ENCODE results near the gene TUBGCP3. TPM values are rescaled to one million over a fixed set of nuclear protein-coding genes. Genes with fewer than 3 reads are reported as not detected.

Gene TUBGCP3
- total RNA-seq, 1 experiment from 2014 or later = 49.9 TPM

DNA sequence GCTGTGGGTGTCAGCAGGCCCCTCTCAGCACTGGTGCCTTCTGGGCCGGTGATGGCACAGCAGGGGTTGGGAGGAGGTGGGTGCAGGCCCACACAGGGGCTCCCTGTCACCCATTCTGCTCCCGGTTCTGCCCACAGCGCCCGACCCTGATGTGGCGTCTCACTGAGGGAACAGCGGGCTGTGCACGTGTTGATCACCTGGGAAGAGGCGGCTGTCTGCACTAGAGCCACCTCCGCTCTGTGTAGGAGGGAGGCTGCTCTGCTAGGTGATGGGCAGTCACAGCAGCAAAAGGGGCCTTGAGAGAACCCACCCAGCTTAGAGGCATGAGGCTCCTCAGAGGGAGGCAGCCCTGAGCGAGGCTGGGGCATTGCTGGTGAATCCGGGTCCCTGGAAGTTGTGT lies 39.2 kb upstream of the TUBGCP3 start:
- DNase-seq = no peak
- no peaks in the 10 kb centered on the region for H4K20me1 ChIP-seq (ENCODE audit: insufficient read depth, low read depth, low read length)
- H3K9me3 ChIP-seq (ENCODE audit: low read length) = no peaks in the 10 kb centered on the region
- H3K4me3 ChIP-seq (ENCODE audit: low read length) = no peak overlapping the region
- no peak overlapping the region for H3K27ac ChIP-seq (ENCODE audit: low read length)
- no peaks in the 10 kb centered on the region for H3K9me2 ChIP-seq (replicated peaks; ENCODE audit: insufficient read depth, low read length)
- H3K9ac ChIP-seq (ENCODE audit: low read length) = no peak overlapping the region
- no peaks in the 10 kb centered on the region for H3K79me2 ChIP-seq (ENCODE audit: low read length)
- H3K4me1 ChIP-seq (ENCODE audit: low read length) = no peaks in the 10 kb centered on the region
- no peaks in the 10 kb centered on the region for H3K36me3 ChIP-seq (ENCODE audit: insufficient read depth, low read length)
- no peaks in the 10 kb centered on the region for H3K27me3 ChIP-seq (ENCODE audit: low read length)
- H3K4me2 ChIP-seq (ENCODE audit: low read depth, low read length, poor library complexity, severe bottlenecking) = no peak overlapping the region
- H2AFZ ChIP-seq (ENCODE audit: low read length) = no peak overlapping the region

DNA sequence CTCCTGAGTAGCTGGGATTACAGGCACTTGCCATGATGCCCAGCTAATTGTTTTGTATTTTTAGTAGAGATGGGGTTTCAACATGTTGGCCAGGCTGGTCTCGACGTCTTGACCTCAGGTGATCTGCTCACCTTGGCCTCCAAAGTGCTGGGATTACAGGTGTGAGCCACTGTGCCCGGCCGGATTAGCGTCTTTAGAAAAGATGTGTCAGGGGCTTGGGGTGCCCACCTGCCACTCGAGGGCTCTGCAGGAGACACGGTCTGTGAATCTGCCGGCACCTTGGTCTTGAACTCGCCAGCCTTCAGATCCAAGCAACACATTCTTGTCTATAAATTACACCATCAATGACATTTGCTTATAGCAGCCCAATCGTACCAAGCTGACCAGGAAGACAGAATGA lies 38.8 kb upstream of the TUBGCP3 start:
- Histone ChIP-seq H3K9ac (ENCODE audit: low read length) (no peak overlapping the region), H2AFZ (ENCODE audit: low read length) (no peak overlapping the region), H3K36me3 (ENCODE audit: insufficient read depth, low read length) (no peaks in the 10 kb centered on the region), H3K4me3 (ENCODE audit: low read length) (no peak overlapping the region), H3K27ac (ENCODE audit: low read length) (no peak overlapping the region), H3K4me1 (ENCODE audit: low read length) (no peaks in the 10 kb centered on the region), H3K4me2 (ENCODE audit: low read depth, low read length, poor library complexity, severe bottlenecking) (no peak overlapping the region), H3K9me3 (ENCODE audit: low read length) (no peaks in the 10 kb centered on the region), H4K20me1 (ENCODE audit: insufficient read depth, low read depth, low read length) (no peaks in the 10 kb centered on the region), H3K9me2 (replicated peaks; ENCODE audit: insufficient read depth, low read length) (no peaks in the 10 kb centered on the region), H3K79me2 (ENCODE audit: low read length) (no peaks in the 10 kb centered on the region), H3K27me3 (ENCODE audit: low read length) (no peaks in the 10 kb centered on the region)
- DNase-seq = no peak

DNA sequence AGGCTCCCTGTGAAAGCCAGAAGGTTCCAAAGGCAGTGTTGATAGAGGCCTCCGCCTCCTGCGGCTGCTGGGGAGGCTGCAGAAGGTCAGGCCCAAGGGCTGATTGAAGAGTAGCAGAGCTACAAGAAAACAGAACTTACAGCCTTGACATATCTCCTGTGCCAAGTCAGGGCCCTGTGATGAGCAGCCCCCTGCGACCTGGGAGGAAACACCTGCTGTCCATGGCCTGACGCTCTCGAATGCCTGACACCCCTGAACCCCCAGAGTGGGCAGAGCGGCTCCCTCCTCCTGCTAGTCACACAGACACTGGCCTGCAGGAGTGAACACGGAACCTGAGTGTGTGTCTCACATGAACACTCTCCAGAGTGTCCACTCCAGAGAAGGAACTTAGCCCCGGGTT lies 38.2 kb upstream of the TUBGCP3 start:
- H3K27me3 ChIP-seq (ENCODE audit: low read length) = no peaks in the 10 kb centered on the region
- no peak overlapping the region for H3K9ac ChIP-seq (ENCODE audit: low read length)
- no peak overlapping the region for H2AFZ ChIP-seq (ENCODE audit: low read length)
- no peaks in the 10 kb centered on the region for H3K9me3 ChIP-seq (ENCODE audit: low read length)
- H3K4me2 ChIP-seq (ENCODE audit: low read depth, low read length, poor library complexity, severe bottlenecking) = no peak overlapping the region
- no peak overlapping the region for H3K4me3 ChIP-seq (ENCODE audit: low read length)
- no peaks in the 10 kb centered on the region for H3K4me1 ChIP-seq (ENCODE audit: low read length)
- no peak for DNase-seq
- no peaks in the 10 kb centered on the region for H3K79me2 ChIP-seq (ENCODE audit: low read length)
- H3K9me2 ChIP-seq (replicated peaks; ENCODE audit: insufficient read depth, low read length) = no peaks in the 10 kb centered on the region
- no peaks in the 10 kb centered on the region for H3K36me3 ChIP-seq (ENCODE audit: insufficient read depth, low read length)
- no peaks in the 10 kb centered on the region for H4K20me1 ChIP-seq (ENCODE audit: insufficient read depth, low read depth, low read length)
- no peak overlapping the region for H3K27ac ChIP-seq (ENCODE audit: low read length)

DNA sequence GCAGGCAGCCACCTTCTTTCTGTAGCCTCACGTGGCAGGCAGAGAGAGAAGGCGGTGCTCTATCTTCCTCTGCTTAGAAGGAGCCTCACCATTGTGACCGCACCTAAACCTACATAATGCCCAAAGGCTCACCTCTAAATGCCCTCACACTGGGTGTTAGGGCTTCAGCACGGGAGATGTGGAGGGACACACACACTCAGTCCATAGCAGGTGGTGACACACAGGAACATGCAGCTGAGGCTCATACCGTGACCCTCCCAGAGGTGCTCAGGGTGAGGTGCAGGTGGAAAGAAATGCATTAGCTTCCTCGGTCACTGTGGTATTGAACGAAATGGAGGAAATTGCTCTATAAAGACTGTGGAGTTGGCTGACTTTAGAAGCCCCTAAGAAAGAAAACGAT lies 37.7 kb upstream of the TUBGCP3 start:
- H3K36me3 ChIP-seq (ENCODE audit: insufficient read depth, low read length) = no peaks in the 10 kb centered on the region
- no peak overlapping the region for H2AFZ ChIP-seq (ENCODE audit: low read length)
- no peaks in the 10 kb centered on the region for H3K9me3 ChIP-seq (ENCODE audit: low read length)
- H3K27me3 ChIP-seq (ENCODE audit: low read length) = no peaks in the 10 kb centered on the region
- no peak overlapping the region for H3K9ac ChIP-seq (ENCODE audit: low read length)
- no peaks in the 10 kb centered on the region for H4K20me1 ChIP-seq (ENCODE audit: insufficient read depth, low read depth, low read length)
- H3K4me1 ChIP-seq (ENCODE audit: low read length) = no peaks in the 10 kb centered on the region
- H3K9me2 ChIP-seq (replicated peaks; ENCODE audit: insufficient read depth, low read length) = no peaks in the 10 kb centered on the region
- H3K4me2 ChIP-seq (ENCODE audit: low read depth, low read length, poor library complexity, severe bottlenecking) = no peak overlapping the region
- H3K27ac ChIP-seq (ENCODE audit: low read length) = no peak overlapping the region
- H3K79me2 ChIP-seq (ENCODE audit: low read length) = no peaks in the 10 kb centered on the region
- no peak overlapping the region for H3K4me3 ChIP-seq (ENCODE audit: low read length)
- no peak for DNase-seq

DNA sequence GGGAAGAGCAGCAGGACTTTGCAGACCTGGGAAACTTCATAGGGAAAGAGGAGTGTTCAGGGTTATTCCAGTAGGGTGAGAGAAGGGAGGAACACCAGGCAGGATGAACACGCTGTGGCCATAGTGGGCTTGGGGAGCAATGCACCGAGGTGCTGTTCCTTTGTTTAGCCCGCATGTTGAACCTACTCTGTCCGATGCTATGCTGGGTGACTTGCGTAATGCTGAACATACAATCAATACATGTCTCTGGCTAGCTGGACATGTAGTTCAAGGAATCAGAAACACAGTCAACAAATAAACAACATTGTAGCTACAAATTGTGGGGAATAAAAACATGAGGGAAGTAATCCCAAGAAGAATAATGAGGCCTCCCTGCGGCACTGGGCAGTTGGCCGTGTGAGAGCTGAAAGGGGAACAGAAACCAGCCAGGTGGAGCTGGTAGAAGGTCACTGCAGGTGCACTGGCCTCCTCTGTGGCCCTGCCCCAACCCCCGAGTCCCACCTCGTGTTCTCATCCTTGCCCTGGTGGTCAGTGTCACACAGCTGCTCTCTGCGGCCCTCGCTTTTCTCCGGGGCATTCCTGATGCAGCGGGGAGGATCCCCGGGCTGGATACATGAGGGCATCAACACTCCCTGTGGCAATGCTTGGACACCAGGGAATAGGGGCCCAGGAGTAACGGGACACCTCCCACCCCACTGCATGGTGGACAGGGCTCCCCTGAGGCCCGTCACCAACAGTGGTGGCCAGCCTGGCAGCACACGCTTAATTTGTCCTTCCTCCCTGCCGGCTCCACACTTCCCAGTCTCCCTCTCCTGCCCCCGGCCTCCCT lies 36.9 kb upstream of the TUBGCP3 start:
- no peak overlapping the region for H3K4me3 ChIP-seq (ENCODE audit: low read length)
- H2AFZ ChIP-seq (ENCODE audit: low read length) = no peak overlapping the region
- H3K36me3 ChIP-seq (ENCODE audit: insufficient read depth, low read length) = no peaks in the 10 kb centered on the region
- no peak overlapping the region for H3K27ac ChIP-seq (ENCODE audit: low read length)
- no peak for DNase-seq
- no peaks in the 10 kb centered on the region for H3K9me3 ChIP-seq (ENCODE audit: low read length)
- H3K9me2 ChIP-seq (replicated peaks; ENCODE audit: insufficient read depth, low read length) = no peaks in the 10 kb centered on the region
- no peaks in the 10 kb centered on the region for H3K4me1 ChIP-seq (ENCODE audit: low read length)
- no peak overlapping the region for H3K4me2 ChIP-seq (ENCODE audit: low read depth, low read length, poor library complexity, severe bottlenecking)
- no peak overlapping the region for H3K9ac ChIP-seq (ENCODE audit: low read length)
- no peaks in the 10 kb centered on the region for H3K27me3 ChIP-seq (ENCODE audit: low read length)
- no peaks in the 10 kb centered on the region for H3K79me2 ChIP-seq (ENCODE audit: low read length)
- no peaks in the 10 kb centered on the region for H4K20me1 ChIP-seq (ENCODE audit: insufficient read depth, low read depth, low read length)

DNA sequence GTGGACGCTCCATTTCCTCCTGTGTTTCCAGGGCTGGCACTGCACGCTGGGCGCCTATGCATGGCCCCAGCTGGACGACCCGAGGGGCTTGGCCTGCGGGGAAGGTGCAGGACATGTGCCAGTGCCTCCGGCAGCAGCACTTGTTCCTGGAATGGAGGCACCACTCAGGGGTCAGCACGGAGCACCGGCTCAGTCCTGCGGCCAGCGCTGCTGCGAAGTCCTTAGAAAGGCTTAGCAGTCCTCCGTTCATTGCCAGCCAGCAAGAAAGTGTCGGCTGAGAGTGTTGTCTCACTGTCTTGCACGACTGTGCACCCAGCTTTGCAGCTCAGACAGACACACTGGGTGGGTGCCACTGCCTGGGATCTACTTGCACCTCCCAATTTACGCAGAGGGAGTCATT lies 36.1 kb upstream of the TUBGCP3 start:
- H3K9me2 ChIP-seq (replicated peaks; ENCODE audit: insufficient read depth, low read length) = no peaks in the 10 kb centered on the region
- H2AFZ ChIP-seq (ENCODE audit: low read length) = no peak overlapping the region
- H3K27me3 ChIP-seq (ENCODE audit: low read length) = no peaks in the 10 kb centered on the region
- DNase-seq = no peak
- no peaks in the 10 kb centered on the region for H3K9me3 ChIP-seq (ENCODE audit: low read length)
- H3K27ac ChIP-seq (ENCODE audit: low read length) = no peak overlapping the region
- no peaks in the 10 kb centered on the region for H3K36me3 ChIP-seq (ENCODE audit: insufficient read depth, low read length)
- no peak overlapping the region for H3K9ac ChIP-seq (ENCODE audit: low read length)
- no peaks in the 10 kb centered on the region for H4K20me1 ChIP-seq (ENCODE audit: insufficient read depth, low read depth, low read length)
- no peak overlapping the region for H3K4me2 ChIP-seq (ENCODE audit: low read depth, low read length, poor library complexity, severe bottlenecking)
- no peaks in the 10 kb centered on the region for H3K79me2 ChIP-seq (ENCODE audit: low read length)
- no peak overlapping the region for H3K4me3 ChIP-seq (ENCODE audit: low read length)
- no peaks in the 10 kb centered on the region for H3K4me1 ChIP-seq (ENCODE audit: low read length)

DNA sequence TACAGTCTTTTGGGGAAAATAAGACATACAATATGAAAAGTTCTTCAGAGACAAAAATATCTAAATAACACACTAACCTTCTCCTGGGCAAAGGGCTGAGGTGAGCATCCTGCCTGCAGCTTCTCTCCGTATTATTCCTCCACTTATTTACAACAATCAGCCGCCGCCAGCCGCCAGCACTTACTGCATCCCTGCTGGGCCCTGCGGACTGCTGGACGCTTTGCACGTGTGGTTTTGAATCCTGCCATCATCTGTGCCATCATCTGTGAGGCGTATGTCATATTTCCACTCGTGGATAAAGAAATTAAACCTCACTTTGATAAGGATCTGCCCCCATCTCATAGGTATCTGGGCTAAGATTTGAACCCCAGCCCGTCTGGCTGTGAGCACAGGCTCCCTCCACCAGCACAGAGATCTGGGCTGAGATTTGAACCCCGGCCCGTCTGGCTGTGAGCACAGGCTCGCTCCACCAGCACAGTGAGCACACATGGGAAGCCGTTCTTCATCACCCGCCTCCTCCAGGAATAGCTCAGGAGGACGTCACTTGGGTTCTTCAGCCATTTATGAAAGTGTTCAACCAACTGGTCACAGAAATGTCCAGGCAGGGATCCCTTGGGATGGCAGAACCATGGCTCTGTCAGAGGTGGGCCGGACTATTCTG lies 35.2 kb upstream of the TUBGCP3 start:
- Histone ChIP-seq H4K20me1 (ENCODE audit: insufficient read depth, low read depth, low read length) (no peaks in the 10 kb centered on the region), H3K9ac (ENCODE audit: low read length) (no peak overlapping the region), H3K36me3 (ENCODE audit: insufficient read depth, low read length) (no peaks in the 10 kb centered on the region), H2AFZ (ENCODE audit: low read length) (no peak overlapping the region), H3K4me3 (ENCODE audit: low read length) (no peak overlapping the region), H3K4me1 (ENCODE audit: low read length) (no peaks in the 10 kb centered on the region), H3K9me2 (replicated peaks; ENCODE audit: insufficient read depth, low read length) (no peaks in the 10 kb centered on the region), H3K79me2 (ENCODE audit: low read length) (no peaks in the 10 kb centered on the region), H3K4me2 (ENCODE audit: low read depth, low read length, poor library complexity, severe bottlenecking) (no peak overlapping the region), H3K27ac (ENCODE audit: low read length) (no peak overlapping the region), H3K9me3 (ENCODE audit: low read length) (no peaks in the 10 kb centered on the region), H3K27me3 (ENCODE audit: low read length) (no peaks in the 10 kb centered on the region)
- no peak for DNase-seq

DNA sequence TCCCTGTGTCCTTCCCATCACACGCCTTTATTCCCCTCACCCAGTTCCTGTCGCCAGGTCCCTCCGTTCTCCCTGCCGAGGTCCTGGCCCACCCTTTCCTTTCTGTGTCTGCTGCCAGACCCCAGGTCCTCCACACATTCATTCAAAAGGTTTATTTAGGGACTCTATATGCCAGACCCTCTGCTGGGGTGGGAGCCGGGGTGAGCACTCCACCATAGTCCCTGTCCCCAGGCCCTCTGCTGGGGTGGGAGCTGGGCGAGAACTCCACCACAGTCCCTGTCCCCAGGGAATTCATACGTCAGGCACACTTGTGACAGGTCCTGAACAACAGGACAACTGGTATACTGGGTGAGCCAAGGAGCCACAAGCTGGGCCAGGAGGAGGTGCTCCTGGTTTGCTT lies 34.4 kb upstream of the TUBGCP3 start:
- Histone ChIP-seq H3K9me3 (ENCODE audit: low read length) (no peaks in the 10 kb centered on the region), H3K27ac (ENCODE audit: low read length) (no peak overlapping the region), H3K9ac (ENCODE audit: low read length) (no peak overlapping the region), H3K9me2 (replicated peaks; ENCODE audit: insufficient read depth, low read length) (no peaks in the 10 kb centered on the region), H3K27me3 (ENCODE audit: low read length) (no peaks in the 10 kb centered on the region), H3K4me1 (ENCODE audit: low read length) (no peaks in the 10 kb centered on the region), H3K79me2 (ENCODE audit: low read length) (no peaks in the 10 kb centered on the region), H3K4me3 (ENCODE audit: low read length) (no peak overlapping the region), H3K36me3 (ENCODE audit: insufficient read depth, low read length) (no peaks in the 10 kb centered on the region), H2AFZ (ENCODE audit: low read length) (no peak overlapping the region), H3K4me2 (ENCODE audit: low read depth, low read length, poor library complexity, severe bottlenecking) (no peak overlapping the region), H4K20me1 (ENCODE audit: insufficient read depth, low read depth, low read length) (no peaks in the 10 kb centered on the region)
- no peak for DNase-seq
